Liver (tissue), 9 donors: ENCODE data around the gene CRACDL. TPM values are rescaled to one million over a fixed set of nuclear protein-coding genes. Genes with fewer than 3 reads are reported as not detected.

ENCODE experiments used
- DNase-seq: peaks from one replicate; pipeline ENCODE4 v3.0.0-alpha.2; 2017; ENCODE audit warnings: low spot score
- H3K27ac ChIP-seq, 2 donors: one replicate each; pipeline ENCODE4 v1.7.0; 2013; ENCODE audit warnings: inconsistent platforms in 2 of 2, low read length in 2 of 2, control low read depth in 1 of 2, low read depth in 1 of 2, mild to moderate bottlenecking in 1 of 2
- H3K27me3 ChIP-seq, 4 donors: one replicate each; pipeline versions ENCODE4 v1.6.1 to v1.7.0; 2013; ENCODE audit warnings: low read length in 3 of 4, inconsistent platforms in 1 of 4, mild to moderate bottlenecking in 1 of 4, moderate library complexity in 1 of 4; ENCODE audit not compliant: control insufficient read depth in 4 of 4, insufficient read depth in 4 of 4
- H3K36me3 ChIP-seq, 4 donors: one replicate each; pipeline versions ENCODE4 v1.6.1 to v1.7.0; 2013; ENCODE audit warnings: low read length in 3 of 4, mild to moderate bottlenecking in 3 of 4, low read depth in 1 of 4, moderate library complexity in 1 of 4; ENCODE audit not compliant: control insufficient read depth in 4 of 4, insufficient read depth in 3 of 4
- H3K4me1 ChIP-seq, 4 donors: one replicate each; pipeline versions ENCODE4 v1.6.1 to v1.7.0; 2013; ENCODE audit warnings: low read length in 3 of 4, mild to moderate bottlenecking in 3 of 4, moderate library complexity in 1 of 4; ENCODE audit not compliant: control insufficient read depth in 4 of 4, insufficient read depth in 4 of 4
- H3K4me3 ChIP-seq, 3 donors: one replicate each; pipeline versions ENCODE4 v1.6.1 to v1.7.0; 2013; ENCODE audit warnings: low read length in 3 of 3, control low read depth in 1 of 3, low read depth in 1 of 3, mild to moderate bottlenecking in 1 of 3
- H3K9ac ChIP-seq, 2 donors: one replicate each; pipeline ENCODE4 v1.7.0; 2013; ENCODE audit warnings: low read length in 2 of 2, mild to moderate bottlenecking in 2 of 2, moderate library complexity in 2 of 2, control low read depth in 1 of 2, low read depth in 1 of 2
- H3K9me3 ChIP-seq, 4 donors: one replicate each; pipeline versions ENCODE4 v1.6.1 to v1.7.0; 2013; ENCODE audit warnings: low read length in 3 of 4; ENCODE audit not compliant: control insufficient read depth in 4 of 4
- EGR1 ChIP-seq, 2 donors: IDR thresholded peaks; 2 replicates each; pipeline ENCODE4 v1.6.1; 2016 to 2018; ENCODE audit warnings: antibody characterized with exemption in 2 of 2, low read depth in 2 of 2
- FOXA1 ChIP-seq: IDR thresholded peaks from 2 replicates; pipeline ENCODE4 v1.6.1; 2016; ENCODE audit warnings: antibody characterized with exemption
- FOXA2 ChIP-seq: IDR thresholded peaks from 2 replicates; pipeline ENCODE4 v1.6.1; 2016; ENCODE audit warnings: antibody characterized with exemption
- GABPA ChIP-seq, 2 donors: IDR thresholded peaks in 1 of 2; conservative IDR thresholded peaks in 1 of 2; 2 replicates each; pipeline ENCODE4 v1.6.1; 2016; ENCODE audit warnings: antibody characterized with exemption in 2 of 2, mild to moderate bottlenecking in 1 of 2, moderate library complexity in 1 of 2
- HNF4A ChIP-seq, 2 donors: conservative IDR thresholded peaks; 2 replicates each; pipeline ENCODE4 v1.6.1; 2016; ENCODE audit warnings: antibody characterized with exemption in 2 of 2, mild to moderate bottlenecking in 2 of 2
- JUND ChIP-seq, 2 donors: IDR thresholded peaks; 2 replicates each; pipeline ENCODE4 v1.6.1; 2016; ENCODE audit warnings: antibody characterized with exemption in 2 of 2
- NR2F2 ChIP-seq: IDR thresholded peaks from 2 replicates; pipeline ENCODE4 v1.6.1; 2016; ENCODE audit warnings: antibody characterized with exemption
- RAD21 ChIP-seq, 2 donors: IDR thresholded peaks; 2 replicates each; pipeline ENCODE4 v1.6.1; 2016; ENCODE audit warnings: antibody characterized with exemption in 2 of 2, mild to moderate bottlenecking in 2 of 2
- RXRA ChIP-seq, 2 donors: IDR thresholded peaks; 2 replicates each; pipeline ENCODE4 v1.6.1; 2017 to 2018; ENCODE audit warnings: antibody characterized with exemption in 2 of 2, mild to moderate bottlenecking in 1 of 2
- SP1 ChIP-seq: IDR thresholded peaks from 2 replicates; pipeline ENCODE4 v1.6.1; 2018; ENCODE audit warnings: antibody characterized with exemption, mild to moderate bottlenecking
- TAF1 ChIP-seq: conservative IDR thresholded peaks from 2 replicates; pipeline ENCODE4 v1.6.1; 2016; ENCODE audit warnings: antibody characterized with exemption, mild to moderate bottlenecking
- YY1 ChIP-seq: IDR thresholded peaks from 2 replicates; pipeline ENCODE4 v1.6.1; 2016; ENCODE audit warnings: antibody characterized with exemption, mild to moderate bottlenecking
- WGBS: extraction: QIAGEN DNeasy Blood & Tissue Kit; methylation state at CpG from one replicate; pipeline ENCODE4 v1.1.7; 2013; 5-methylcytosine and 5-hydroxymethylcytosine counted together
- polyA plus RNA-seq, 2 donors: library from polyadenylated mRNA; stranded (reverse) in 1 of 2; unstranded in 1 of 2; fragments of 200-250 nt in 1 of 2; fragments of >200 nt in 1 of 2; fragmentation: Nextera tagmentation in 1 of 2; extraction: Ambion mirVana in 1 of 2; gene quantifications; one replicate each; pipeline versions ENCODE4 v1.2.1 to v1.2.3, GENCODE V29; 2013 to 2015
- total RNA-seq, 2 donors: library from RNA; depleted of rRNA; stranded (reverse); fragments of >200 nt; gene quantifications; one replicate each; pipeline ENCODE4 v1.2.3, GENCODE V29; 2014
- TF ChIP-seq, protein P1 (sequence below): IDR thresholded peaks from 2 replicates; pipeline ENCODE4 v1.6.1; 2016; ENCODE audit warnings: antibody characterized with exemption
- TF ChIP-seq, protein P2 (sequence below): IDR thresholded peaks from 2 replicates; pipeline ENCODE4 v1.6.1; 2016; ENCODE audit warnings: antibody characterized with exemption, mild to moderate bottlenecking
- TF ChIP-seq, protein P3 (sequence below): IDR thresholded peaks from 2 replicates; pipeline ENCODE4 v1.6.1; 2016; ENCODE audit warnings: antibody characterized with exemption
- TF ChIP-seq, protein P4 (sequence below): fragments of 150-350 bp; IDR thresholded peaks from 2 replicates; pipeline ENCODE4 v1.5.1; 2017; ENCODE audit warnings: improper control_type of control experiment, low read depth, low read length; ENCODE audit not compliant: missing input control
- donor health status: healthy.
- donor health status: healthy.
- donor health status: healthy.
- donor health status: healthy.
- donor health status: healthy.

Gene CRACDL
- total and polyA plus RNA-seq, 4 donors: 0.13 to 0.46 (median 0.29) TPM

DNA sequence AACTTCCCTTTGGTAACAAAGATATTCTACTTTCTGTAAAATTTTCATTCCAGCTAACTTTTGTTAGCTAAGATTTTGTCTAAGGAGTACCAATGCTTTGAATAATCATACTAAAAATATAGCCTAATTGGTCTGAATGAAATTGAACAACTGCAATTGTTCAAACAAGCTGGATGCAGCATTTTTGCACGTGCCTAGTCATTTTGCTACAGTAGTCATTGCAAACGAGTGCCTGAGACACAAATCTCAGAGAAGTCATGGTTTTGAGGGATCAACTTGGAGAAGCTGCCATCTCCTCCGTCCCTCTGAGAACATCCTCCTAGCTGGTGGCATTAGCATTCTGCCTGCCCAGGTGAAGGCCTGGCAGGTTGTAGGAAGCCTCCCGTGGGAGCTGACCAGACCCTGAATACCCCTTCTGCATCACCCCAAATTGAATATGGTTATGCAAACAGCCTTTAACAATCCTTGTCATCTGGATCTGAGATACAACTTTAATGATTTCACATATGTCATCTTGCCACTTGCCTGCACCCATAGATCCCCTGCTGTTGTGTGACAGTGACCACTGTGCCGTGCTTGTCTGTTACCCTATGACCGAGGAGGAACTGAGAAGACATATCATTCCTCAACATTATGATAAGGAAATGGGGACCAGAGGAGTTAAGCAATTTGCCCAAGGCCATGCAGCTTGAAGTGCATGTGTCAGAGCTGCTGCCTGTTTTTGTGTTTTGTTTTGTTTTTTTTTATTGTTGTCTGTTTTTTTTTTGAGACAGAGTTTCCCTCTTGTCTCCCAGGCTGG, 176.0 kb downstream of the CRACDL start:
- Histone ChIP-seq H3K9ac (no peak overlapping the region), H3K27ac (no peak overlapping the region), H3K4me3 (no peak overlapping the region), H3K36me3 (no peaks in the 10 kb centered on the region), H3K4me1 (no peaks in the 10 kb centered on the region), H3K9me3 (no peaks in the 10 kb centered on the region), H3K27me3 (no peaks in the 10 kb centered on the region)
- no peak for DNase-seq
- 70% methylated on average over 6 of the region's 6 CpGs for WGBS
- TF ChIP-seq SP1: no peak
- TF ChIP-seq GABPA (IDR thresholded peaks at IDR 0.05 in 1 of 2, conservative IDR thresholded peaks at IDR 0.05 in 1 of 2): no peak
- TF ChIP-seq HNF4A (conservative IDR thresholded peaks at IDR 0.05): no peak
- TF ChIP-seq RXRA (IDR thresholded peaks at IDR 0.05): no peak
- no peak for TF ChIP-seq YY1
- TF ChIP-seq, protein P1, sequence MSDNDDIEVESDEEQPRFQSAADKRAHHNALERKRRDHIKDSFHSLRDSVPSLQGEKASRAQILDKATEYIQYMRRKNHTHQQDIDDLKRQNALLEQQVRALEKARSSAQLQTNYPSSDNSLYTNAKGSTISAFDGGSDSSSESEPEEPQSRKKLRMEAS: no peak
- no peak for TF ChIP-seq RAD21 (IDR thresholded peaks at IDR 0.05)
- no peak for TF ChIP-seq JUND (IDR thresholded peaks at IDR 0.05)
- no peak for TF ChIP-seq FOXA1
- TF ChIP-seq, protein P2, sequence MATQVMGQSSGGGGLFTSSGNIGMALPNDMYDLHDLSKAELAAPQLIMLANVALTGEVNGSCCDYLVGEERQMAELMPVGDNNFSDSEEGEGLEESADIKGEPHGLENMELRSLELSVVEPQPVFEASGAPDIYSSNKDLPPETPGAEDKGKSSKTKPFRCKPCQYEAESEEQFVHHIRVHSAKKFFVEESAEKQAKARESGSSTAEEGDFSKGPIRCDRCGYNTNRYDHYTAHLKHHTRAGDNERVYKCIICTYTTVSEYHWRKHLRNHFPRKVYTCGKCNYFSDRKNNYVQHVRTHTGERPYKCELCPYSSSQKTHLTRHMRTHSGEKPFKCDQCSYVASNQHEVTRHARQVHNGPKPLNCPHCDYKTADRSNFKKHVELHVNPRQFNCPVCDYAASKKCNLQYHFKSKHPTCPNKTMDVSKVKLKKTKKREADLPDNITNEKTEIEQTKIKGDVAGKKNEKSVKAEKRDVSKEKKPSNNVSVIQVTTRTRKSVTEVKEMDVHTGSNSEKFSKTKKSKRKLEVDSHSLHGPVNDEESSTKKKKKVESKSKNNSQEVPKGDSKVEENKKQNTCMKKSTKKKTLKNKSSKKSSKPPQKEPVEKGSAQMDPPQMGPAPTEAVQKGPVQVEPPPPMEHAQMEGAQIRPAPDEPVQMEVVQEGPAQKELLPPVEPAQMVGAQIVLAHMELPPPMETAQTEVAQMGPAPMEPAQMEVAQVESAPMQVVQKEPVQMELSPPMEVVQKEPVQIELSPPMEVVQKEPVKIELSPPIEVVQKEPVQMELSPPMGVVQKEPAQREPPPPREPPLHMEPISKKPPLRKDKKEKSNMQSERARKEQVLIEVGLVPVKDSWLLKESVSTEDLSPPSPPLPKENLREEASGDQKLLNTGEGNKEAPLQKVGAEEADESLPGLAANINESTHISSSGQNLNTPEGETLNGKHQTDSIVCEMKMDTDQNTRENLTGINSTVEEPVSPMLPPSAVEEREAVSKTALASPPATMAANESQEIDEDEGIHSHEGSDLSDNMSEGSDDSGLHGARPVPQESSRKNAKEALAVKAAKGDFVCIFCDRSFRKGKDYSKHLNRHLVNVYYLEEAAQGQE: no peak
- TF ChIP-seq NR2F2: no peak
- TF ChIP-seq, protein P3, sequence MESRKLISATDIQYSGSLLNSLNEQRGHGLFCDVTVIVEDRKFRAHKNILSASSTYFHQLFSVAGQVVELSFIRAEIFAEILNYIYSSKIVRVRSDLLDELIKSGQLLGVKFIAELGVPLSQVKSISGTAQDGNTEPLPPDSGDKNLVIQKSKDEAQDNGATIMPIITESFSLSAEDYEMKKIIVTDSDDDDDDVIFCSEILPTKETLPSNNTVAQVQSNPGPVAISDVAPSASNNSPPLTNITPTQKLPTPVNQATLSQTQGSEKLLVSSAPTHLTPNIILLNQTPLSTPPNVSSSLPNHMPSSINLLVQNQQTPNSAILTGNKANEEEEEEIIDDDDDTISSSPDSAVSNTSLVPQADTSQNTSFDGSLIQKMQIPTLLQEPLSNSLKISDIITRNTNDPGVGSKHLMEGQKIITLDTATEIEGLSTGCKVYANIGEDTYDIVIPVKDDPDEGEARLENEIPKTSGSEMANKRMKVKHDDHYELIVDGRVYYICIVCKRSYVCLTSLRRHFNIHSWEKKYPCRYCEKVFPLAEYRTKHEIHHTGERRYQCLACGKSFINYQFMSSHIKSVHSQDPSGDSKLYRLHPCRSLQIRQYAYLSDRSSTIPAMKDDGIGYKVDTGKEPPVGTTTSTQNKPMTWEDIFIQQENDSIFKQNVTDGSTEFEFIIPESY: no peak
- no peak for TF ChIP-seq TAF1
- no peak for TF ChIP-seq FOXA2
- TF ChIP-seq EGR1 (IDR thresholded peaks at IDR 0.05; ENCODE audit: low read depth in 2 of 2): no peak
- TF ChIP-seq, protein P4, sequence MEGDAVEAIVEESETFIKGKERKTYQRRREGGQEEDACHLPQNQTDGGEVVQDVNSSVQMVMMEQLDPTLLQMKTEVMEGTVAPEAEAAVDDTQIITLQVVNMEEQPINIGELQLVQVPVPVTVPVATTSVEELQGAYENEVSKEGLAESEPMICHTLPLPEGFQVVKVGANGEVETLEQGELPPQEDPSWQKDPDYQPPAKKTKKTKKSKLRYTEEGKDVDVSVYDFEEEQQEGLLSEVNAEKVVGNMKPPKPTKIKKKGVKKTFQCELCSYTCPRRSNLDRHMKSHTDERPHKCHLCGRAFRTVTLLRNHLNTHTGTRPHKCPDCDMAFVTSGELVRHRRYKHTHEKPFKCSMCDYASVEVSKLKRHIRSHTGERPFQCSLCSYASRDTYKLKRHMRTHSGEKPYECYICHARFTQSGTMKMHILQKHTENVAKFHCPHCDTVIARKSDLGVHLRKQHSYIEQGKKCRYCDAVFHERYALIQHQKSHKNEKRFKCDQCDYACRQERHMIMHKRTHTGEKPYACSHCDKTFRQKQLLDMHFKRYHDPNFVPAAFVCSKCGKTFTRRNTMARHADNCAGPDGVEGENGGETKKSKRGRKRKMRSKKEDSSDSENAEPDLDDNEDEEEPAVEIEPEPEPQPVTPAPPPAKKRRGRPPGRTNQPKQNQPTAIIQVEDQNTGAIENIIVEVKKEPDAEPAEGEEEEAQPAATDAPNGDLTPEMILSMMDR: no peak
